ENCODE data around the gene RBM6. TPM values are rescaled to one million over a fixed set of nuclear protein-coding genes. Genes with fewer than 3 reads are reported as not detected.
A peak's percentile ranks its signal among the peaks of the same experiment; 100 is the strongest.

The RBM6 gene
- total and polyA plus RNA-seq, 9 of the 15 experiments (the other 6 are each of a cell fraction or from before 2014, with no cell fraction given), result 19.9 to 82.2 (median 57.8) TPM

GRCh38 chr3:50008931-50009330 is 69.0 kb downstream of the RBM6 start:
- no peaks in the 10 kb centered on the region for H3K9me3 ChIP-seq (replicated peaks; ENCODE audit: control insufficient read depth, insufficient read depth, low read depth, low read length)
- ChIA-PET CTCF (ENCODE audit: low intra/inter-chr PET ratio) (no interaction called here), POLR2A (interaction anchor here (0.6 kb wide), 2 partner anchors 12 to 22 kb away, joined by 3 read pairs; no protein-coding TSS in a partner anchor)
- FAIRE-seq, result no peak
- peaks cover 18% of the 10 kb centered on the region; the same call in 1 of the 3 replicates for H3K36me3 ChIP-seq (ENCODE audit: control insufficient read depth, insufficient read depth, low read length)
- DNase-seq (ENCODE audit: extremely low read depth in 1 of 4, low spot score in 3 of 4), result no peak
- BruUV-seq (replicated peaks), result no TSS peak
- no peaks in the 10 kb centered on the region; a peak in 1 of 5 replicates for H3K4me1 ChIP-seq (replicated peaks in 1 of 2; ENCODE audit: control insufficient read depth in 2 of 2, insufficient read depth in 2 of 2, low read length in 2 of 2)
- no peaks in the 10 kb centered on the region for H3K9me1 ChIP-seq (ENCODE audit: control insufficient read depth, insufficient read depth, low read length)
- no peaks in the 10 kb centered on the region for H3K27me3 ChIP-seq (ENCODE audit: control insufficient read depth in 2 of 2, insufficient read depth in 2 of 2, low read length in 2 of 2)
- no peak overlapping the region for H3K4me2 ChIP-seq (ENCODE audit: insufficient read depth, low read length)
- ATAC-seq, result no peak
- in situ Hi-C loops (cut with MboI), result no loop called here
- H3K4me3 ChIP-seq, result no peak overlapping the region
- no peak overlapping the region for H3K9ac ChIP-seq (ENCODE audit: insufficient read depth in 1 of 2, low read depth in 2 of 2, low read length in 2 of 2)
- H3K27ac ChIP-seq (ENCODE audit: extremely low read depth, low read depth, low read length), result no peak overlapping the region
- H4K20me1 ChIP-seq (replicated peaks; ENCODE audit: control insufficient read depth, insufficient read depth, low read length), result no peaks in the 10 kb centered on the region
- TF ChIP-seq TFE3 (CRISPR knock-in tag; IDR thresholded peaks at IDR 0.05), result no peak
- 100% methylated on average over 1 of the region's 1 CpG for WGBS (ENCODE audit: insufficient coverage, low coverage, missing lambda C conversion rate)
- H2AFZ ChIP-seq (ENCODE audit: low read depth, low read length), result no peak overlapping the region
- H3K79me2 ChIP-seq (ENCODE audit: control insufficient read depth, insufficient read depth, low read length), result peaks cover under 1% of the 10 kb centered on the region; the same call in 1 of the 3 replicates
- intact Hi-C loops (cut with micrococcal nuclease), result no loop called here

- Histone ChIP-seq H3K27me3 (ENCODE audit: control insufficient read depth in 2 of 2, insufficient read depth in 2 of 2, low read length in 2 of 2) (no peaks in the 10 kb centered on the region), H2AFZ (ENCODE audit: low read depth, low read length) (no peak overlapping the region), H3K4me2 (ENCODE audit: insufficient read depth, low read length) (no peak overlapping the region), H3K9me1 (ENCODE audit: control insufficient read depth, insufficient read depth, low read length) (no peaks in the 10 kb centered on the region), H3K4me1 (replicated peaks in 1 of 2; ENCODE audit: control insufficient read depth in 2 of 2, insufficient read depth in 2 of 2, low read length in 2 of 2) (no peaks in the 10 kb centered on the region; a peak in 1 of 5 replicates), H3K4me3 (no peak overlapping the region), H3K27ac (ENCODE audit: extremely low read depth, low read depth, low read length) (no peak overlapping the region), H3K9ac (ENCODE audit: insufficient read depth in 1 of 2, low read depth in 2 of 2, low read length in 2 of 2) (no peak overlapping the region), H3K36me3 (ENCODE audit: control insufficient read depth, insufficient read depth, low read length) (peaks cover 17% of the 10 kb centered on the region; the same call in 1 of the 3 replicates), H3K79me2 (ENCODE audit: control insufficient read depth, insufficient read depth, low read length) (no peaks in the 10 kb centered on the region; the same call in 2 of the 3 replicates), H4K20me1 (replicated peaks; ENCODE audit: control insufficient read depth, insufficient read depth, low read length) (no peaks in the 10 kb centered on the region), H3K9me3 (replicated peaks; ENCODE audit: control insufficient read depth, insufficient read depth, low read depth, low read length) (no peaks in the 10 kb centered on the region)
- ChIA-PET CTCF (ENCODE audit: low intra/inter-chr PET ratio) (no interaction called here), POLR2A (interaction anchor here (0.7 kb wide), 1 partner anchor 32 kb away, joined by 3 read pairs; no protein-coding TSS in a partner anchor)
- no peak for FAIRE-seq
- intact Hi-C loops (cut with micrococcal nuclease), result no loop called here
- BruUV-seq (replicated peaks), result no TSS peak
- WGBS (ENCODE audit: insufficient coverage, low coverage, missing lambda C conversion rate), result 0% methylated on average over 1 of the region's 1 CpG
- in situ Hi-C loops (cut with MboI), result no loop called here
- peak; percentile 64 for ATAC-seq
- TF ChIP-seq SMARCA4 (IDR thresholded peaks at IDR 0.05) (no peak), SNRNP70 (optimal IDR thresholded peaks at IDR 0.05; ENCODE audit: low read depth, low read length) (no peak), CBX8 (IDR thresholded peaks at IDR 0.05; ENCODE audit: borderline replicate concordance, extremely low read depth, low read depth, low read length, poor library complexity, severe bottlenecking) (no peak), SLC30A9 (CRISPR knock-in tag; IDR thresholded peaks at IDR 0.05) (no peak), ZKSCAN1 (IDR thresholded peaks at IDR 0.05; ENCODE audit: low read depth, low read length) (no peak), NR4A1 (CRISPR knock-in tag; IDR thresholded peaks at IDR 0.05) (no peak), NR4A1 (tag; IDR thresholded peaks at IDR 0.05) (no peak), ZNF347 (CRISPR knock-in tag; IDR thresholded peaks at IDR 0.05; ENCODE audit: low read depth) (no peak), ZNF263 (CRISPR knock-in tag; IDR thresholded peaks at IDR 0.05; ENCODE audit: borderline replicate concordance) (no peak)
- peak in 1 of 4 experiments; percentile 17 for DNase-seq (ENCODE audit: extremely low read depth in 1 of 4, low spot score in 3 of 4)
Observed at GRCh38 chr3:50010959-50011358, 71.0 kb downstream of the RBM6 start.
